HEK293 (cell line): ENCODE data around the gene PTPN12.

Source experiments
- CTCF ChIA-PET: fragments of 350-600 bp; formaldehyde crosslinking; extraction: SDS; loops from one replicate; lab custom pipeline; 2021; ENCODE audit warnings: antibody characterized with exemption; lab: Yijun Ruan, JAX
- POLR2A ChIA-PET: fragments of 300-600 bp; formaldehyde crosslinking; extraction: SDS; loops from one replicate; lab custom pipeline; 2020; ENCODE audit warnings: antibody characterized with exemption, inconsistent platforms; lab: Yijun Ruan, JAX
- H3K27ac ChIP-seq: fragments of 200-500 bp; sonication (Bioruptor generic); 2 replicates; pipeline ENCODE4 v1.5.1; 2014; ENCODE audit warnings: low read depth, low read length, control low read depth, inconsistent platforms; ENCODE audit errors: extremely low read depth
- H3K36me3 ChIP-seq, 2 experiments: fragments of 200-500 bp in 1 of 2; sonication (Bioruptor generic) in 1 of 2; 1 replicate in 1 of 2; 2 replicates in 1 of 2; pipeline ENCODE4 v1.5.1; 2014 to 2017; ENCODE audit warnings: inconsistent platforms in 2 of 2, low read length in 2 of 2; ENCODE audit not compliant: control insufficient read depth in 2 of 2, insufficient read depth in 1 of 2
- H3K4me1 ChIP-seq: fragments of 200-500 bp; sonication (Bioruptor generic); 2 replicates; pipeline ENCODE4 v1.5.1; 2014; ENCODE audit warnings: mild to moderate bottlenecking, low read length, inconsistent platforms; ENCODE audit not compliant: control insufficient read depth, insufficient read depth
- H3K4me3 ChIP-seq: 2 replicates; pipeline ENCODE4 v1.5.1; 2011; ENCODE audit warnings: low read depth, mild to moderate bottlenecking, control low read depth, low read length, moderate library complexity
- H3K9me3 ChIP-seq: fragments of 200-500 bp; sonication (Bioruptor generic); 2 replicates; pipeline ENCODE4 v1.5.1; 2014; ENCODE audit warnings: low read depth, low read length, inconsistent platforms; ENCODE audit not compliant: control insufficient read depth, insufficient read depth
- ATF2 ChIP-seq: fragments of 450-650 bp; formaldehyde crosslinking; IDR thresholded peaks from 2 replicates; pipeline ENCODE4 v1.5.1; 2016; ENCODE audit warnings: missing biosample characterization, missing genetic modification characterization, low read depth
- BCL11A ChIP-seq: fragments of 450-650 bp; formaldehyde crosslinking; IDR thresholded peaks from 2 replicates; pipeline ENCODE4 v1.5.1; 2016; ENCODE audit warnings: low read depth, missing biosample characterization, missing genetic modification characterization
- BCL6B ChIP-seq: fragments of 450-650 bp; formaldehyde crosslinking; IDR thresholded peaks from 2 replicates; pipeline ENCODE4 v1.5.1; 2017; ENCODE audit warnings: missing biosample characterization, missing genetic modification characterization
- GLIS1 ChIP-seq: fragments of 450-650 bp; formaldehyde crosslinking; IDR thresholded peaks from 2 replicates; pipeline ENCODE4 v1.5.1; 2016; ENCODE audit warnings: missing biosample characterization, missing genetic modification characterization
- KLF16 ChIP-seq: fragments of 450-650 bp; formaldehyde crosslinking; IDR thresholded peaks from 2 replicates; pipeline ENCODE4 v1.5.1; 2017; ENCODE audit warnings: missing biosample characterization, missing genetic modification characterization
- WT1 ChIP-seq: fragments of 450-650 bp; formaldehyde crosslinking; IDR thresholded peaks from 2 replicates; pipeline ENCODE4 v1.5.1; 2016; ENCODE audit warnings: missing biosample characterization, missing genetic modification characterization
- ZBTB7A ChIP-seq: fragments of 450-650 bp; formaldehyde crosslinking; IDR thresholded peaks from 2 replicates; pipeline ENCODE4 v1.5.1; 2016; ENCODE audit warnings: low read depth, missing biosample characterization, missing genetic modification characterization
- ZIC2 ChIP-seq: fragments of 450-650 bp; formaldehyde crosslinking; IDR thresholded peaks from 2 replicates; pipeline ENCODE4 v1.5.1; 2016; ENCODE audit warnings: missing biosample characterization, missing genetic modification characterization
- ZNF133 ChIP-seq: fragments of 450-650 bp; formaldehyde crosslinking; IDR thresholded peaks from 2 replicates; pipeline ENCODE4 v1.5.1; 2016; ENCODE audit warnings: missing biosample characterization, missing genetic modification characterization
- ZNF146 ChIP-seq: fragments of 450-650 bp; formaldehyde crosslinking; IDR thresholded peaks from 2 replicates; pipeline ENCODE4 v1.5.1; 2016; ENCODE audit warnings: missing biosample characterization, missing genetic modification characterization
- ZNF174 ChIP-seq: fragments of 450-650 bp; formaldehyde crosslinking; IDR thresholded peaks from 2 replicates; pipeline ENCODE4 v1.5.0; 2017; ENCODE audit warnings: missing biosample characterization, mild to moderate bottlenecking, missing genetic modification characterization
- ZNF2 ChIP-seq: fragments of 450-650 bp; formaldehyde crosslinking; IDR thresholded peaks from 2 replicates; pipeline ENCODE4 v1.5.1; 2016; ENCODE audit warnings: missing biosample characterization, missing genetic modification characterization
- ZNF24 ChIP-seq: fragments of 450-650 bp; formaldehyde crosslinking; IDR thresholded peaks from 2 replicates; pipeline ENCODE4 v1.5.1; 2016; ENCODE audit warnings: missing biosample characterization, missing genetic modification characterization
- ZNF26 ChIP-seq: fragments of 450-650 bp; formaldehyde crosslinking; IDR thresholded peaks from 2 replicates; pipeline ENCODE4 v1.5.1; 2016; ENCODE audit warnings: missing biosample characterization, missing genetic modification characterization
- ZNF350 ChIP-seq: fragments of 450-650 bp; formaldehyde crosslinking; IDR thresholded peaks from 2 replicates; pipeline ENCODE4 v1.5.0; 2017; ENCODE audit warnings: missing biosample characterization, mild to moderate bottlenecking, missing genetic modification characterization
- ZNF362 ChIP-seq: fragments of 450-650 bp; formaldehyde crosslinking; IDR thresholded peaks from 2 replicates; pipeline ENCODE4 v1.5.1; 2016; ENCODE audit warnings: missing biosample characterization, missing genetic modification characterization
- ZNF37A ChIP-seq: fragments of 450-650 bp; IDR thresholded peaks from 2 replicates; pipeline ENCODE4 v1.5.1; 2018; ENCODE audit warnings: missing biosample characterization, missing genetic modification characterization
- ZNF394 ChIP-seq: fragments of 450-650 bp; formaldehyde crosslinking; IDR thresholded peaks from 2 replicates; pipeline ENCODE4 v1.5.1; 2016; ENCODE audit warnings: missing biosample characterization, missing genetic modification characterization, mild to moderate bottlenecking, moderate library complexity, borderline replicate concordance
- ZNF514 ChIP-seq: fragments of 450-650 bp; formaldehyde crosslinking; IDR thresholded peaks from 2 replicates; pipeline ENCODE4 v1.5.1; 2016; ENCODE audit warnings: missing biosample characterization, missing genetic modification characterization
- ZNF560 ChIP-seq: fragments of 450-650 bp; formaldehyde crosslinking; IDR thresholded peaks from 2 replicates; pipeline ENCODE4 v1.5.1; 2017; ENCODE audit warnings: missing biosample characterization, missing genetic modification characterization, borderline replicate concordance
- ZNF561 ChIP-seq: fragments of 450-650 bp; IDR thresholded peaks from 2 replicates; pipeline ENCODE4 v1.5.1; 2018; ENCODE audit warnings: missing biosample characterization, missing genetic modification characterization, borderline replicate concordance
- ZNF654 ChIP-seq: fragments of 450-650 bp; formaldehyde crosslinking; IDR thresholded peaks from 2 replicates; pipeline ENCODE4 v1.5.1; 2016; ENCODE audit warnings: low read depth, missing biosample characterization, missing genetic modification characterization
- ZNF692 ChIP-seq: fragments of 450-650 bp; formaldehyde crosslinking; IDR thresholded peaks from 2 replicates; pipeline ENCODE4 v1.5.1; 2016; ENCODE audit warnings: missing biosample characterization, missing genetic modification characterization
- ZNF707 ChIP-seq: fragments of 450-650 bp; formaldehyde crosslinking; IDR thresholded peaks from 2 replicates; pipeline ENCODE4 v1.5.1; 2016; ENCODE audit warnings: missing biosample characterization, missing genetic modification characterization
- ZNF747 ChIP-seq: fragments of 450-650 bp; formaldehyde crosslinking; IDR thresholded peaks from 2 replicates; pipeline ENCODE4 v1.5.1; 2016; ENCODE audit warnings: missing biosample characterization, missing genetic modification characterization
- ZNF768 ChIP-seq: fragments of 450-650 bp; formaldehyde crosslinking; IDR thresholded peaks from 2 replicates; pipeline ENCODE4 v1.5.1; 2018; ENCODE audit warnings: missing biosample characterization, mild to moderate bottlenecking, missing genetic modification characterization
- ZNF776 ChIP-seq: fragments of 450-650 bp; formaldehyde crosslinking; IDR thresholded peaks from 2 replicates; pipeline ENCODE4 v1.5.0; 2017; ENCODE audit warnings: missing biosample characterization, missing genetic modification characterization, borderline replicate concordance
- ZSCAN23 ChIP-seq: fragments of 450-650 bp; formaldehyde crosslinking; IDR thresholded peaks from 2 replicates; pipeline ENCODE4 v1.5.1; 2016; ENCODE audit warnings: missing biosample characterization, missing genetic modification characterization
- ZSCAN5A ChIP-seq: fragments of 450-650 bp; formaldehyde crosslinking; IDR thresholded peaks from 2 replicates; pipeline ENCODE4 v1.5.1; 2016; ENCODE audit warnings: missing biosample characterization, missing genetic modification characterization
- ZXDB ChIP-seq: fragments of 450-650 bp; formaldehyde crosslinking; IDR thresholded peaks from 2 replicates; pipeline ENCODE4 v1.5.1; 2016; ENCODE audit warnings: missing biosample characterization, missing genetic modification characterization

Gene PTPN12

GRCh38 chr7:77524731-77525130, 12.4 kb upstream of the PTPN12 start:
- Histone ChIP-seq H3K4me1 (no peaks in the 10 kb centered on the region), H3K27ac (no peak overlapping the region), H3K4me3 (no peak overlapping the region), H3K36me3 (no peaks in the 10 kb centered on the region), H3K9me3 (no peaks in the 10 kb centered on the region)
- ChIA-PET POLR2A (no interaction called here), CTCF (interaction anchor here (0.6 kb wide), 1 partner anchor 177 kb away, joined by 3 read pairs; no protein-coding TSS in a partner anchor)
- TF ChIP-seq ZXDB (tag by site-specific recombination) (no peak), ZNF560 (tag by site-specific recombination) (no peak), ZNF747 (no peak), ZNF24 (tag by site-specific recombination) (no peak), ZNF654 (tag by site-specific recombination) (no peak), ZNF133 (tag by site-specific recombination) (no peak), ZNF2 (no peak), ZNF394 (tag by site-specific recombination) (no peak), ZNF514 (tag by site-specific recombination) (no peak), KLF16 (tag by site-specific recombination) (no peak), ZSCAN23 (tag by site-specific recombination) (no peak), ZSCAN5A (tag by site-specific recombination) (no peak), WT1 (tag by site-specific recombination) (no peak), ZNF350 (tag by site-specific recombination) (no peak), BCL11A (tag by site-specific recombination) (no peak), ZNF174 (no peak), ZNF26 (tag by site-specific recombination) (no peak), ZNF707 (no peak)

GRCh38 chr7:77525231-77525630, 11.9 kb upstream of the PTPN12 start:
- ChIA-PET CTCF (interaction anchor here (0.6 kb wide), 1 partner anchor 177 kb away, joined by 3 read pairs; no protein-coding TSS in a partner anchor), POLR2A (no interaction called here)
- H3K4me1 ChIP-seq = no peaks in the 10 kb centered on the region
- no peak overlapping the region for H3K4me3 ChIP-seq
- H3K36me3 ChIP-seq = no peaks in the 10 kb centered on the region
- H3K9me3 ChIP-seq = no peaks in the 10 kb centered on the region
- no peak overlapping the region for H3K27ac ChIP-seq
- TF ChIP-seq ZBTB7A (tag by site-specific recombination) (no peak), ZIC2 (no peak), ZNF174 (no peak), ZNF561 (no peak), ZNF776 (no peak), ZNF747 (no peak), ZNF146 (tag by site-specific recombination) (no peak), ZNF362 (tag by site-specific recombination) (no peak), ZNF37A (tag by site-specific recombination) (no peak), ZNF692 (tag by site-specific recombination) (no peak), ZNF768 (tag by site-specific recombination) (no peak), ATF2 (tag by site-specific recombination) (no peak), GLIS1 (tag by site-specific recombination) (no peak), BCL6B (no peak)
